UCSD-AML1 (cell line): ENCODE results near the gene TRIM44.

ENCODE experiments used
- DNase-seq: peaks from one replicate; lab custom pipeline; 2025; ENCODE audit not compliant: unreplicated experiment; lab: John Stamatoyannopoulos, UW

The TRIM44 gene, protein sequence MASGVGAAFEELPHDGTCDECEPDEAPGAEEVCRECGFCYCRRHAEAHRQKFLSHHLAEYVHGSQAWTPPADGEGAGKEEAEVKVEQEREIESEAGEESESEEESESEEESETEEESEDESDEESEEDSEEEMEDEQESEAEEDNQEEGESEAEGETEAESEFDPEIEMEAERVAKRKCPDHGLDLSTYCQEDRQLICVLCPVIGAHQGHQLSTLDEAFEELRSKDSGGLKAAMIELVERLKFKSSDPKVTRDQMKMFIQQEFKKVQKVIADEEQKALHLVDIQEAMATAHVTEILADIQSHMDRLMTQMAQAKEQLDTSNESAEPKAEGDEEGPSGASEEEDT

DNA sequence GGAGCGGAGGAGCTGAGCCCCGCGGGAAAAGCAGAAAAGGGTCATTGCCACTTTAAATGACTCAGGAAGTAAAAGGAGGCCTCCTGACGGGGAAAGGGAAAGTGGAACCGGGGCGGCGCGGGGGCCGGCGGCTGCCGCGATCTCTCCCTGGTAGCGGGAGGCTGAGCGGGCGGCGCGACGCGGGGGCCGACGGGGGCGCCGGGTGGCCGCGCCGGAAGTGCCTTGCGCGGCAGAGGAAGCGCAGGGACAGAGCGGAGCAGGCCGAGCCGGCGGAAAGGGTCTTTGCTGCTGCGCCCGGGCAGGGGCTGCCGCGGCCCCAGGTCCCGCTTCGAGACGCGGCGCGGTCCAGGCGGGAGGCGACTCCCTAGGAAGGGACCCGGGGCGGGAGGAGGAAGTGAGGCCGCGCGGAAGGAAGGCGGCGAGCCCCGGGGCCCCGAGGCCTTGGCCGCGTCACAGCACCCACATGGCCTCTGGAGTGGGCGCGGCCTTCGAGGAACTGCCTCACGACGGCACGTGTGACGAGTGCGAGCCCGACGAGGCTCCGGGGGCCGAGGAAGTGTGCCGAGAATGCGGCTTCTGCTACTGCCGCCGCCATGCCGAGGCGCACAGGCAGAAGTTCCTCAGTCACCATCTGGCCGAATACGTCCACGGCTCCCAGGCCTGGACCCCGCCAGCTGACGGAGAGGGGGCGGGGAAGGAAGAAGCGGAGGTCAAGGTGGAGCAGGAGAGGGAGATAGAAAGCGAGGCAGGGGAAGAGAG is at the start of gene TRIM44:
Gene TRIM44, plus strand, starts transcription at position 127 of the 759 bp plus-strand sequence. Its CDS starts 337 bp downstream, at position 464.
- peak; percentile 81 for DNase-seq

DNA sequence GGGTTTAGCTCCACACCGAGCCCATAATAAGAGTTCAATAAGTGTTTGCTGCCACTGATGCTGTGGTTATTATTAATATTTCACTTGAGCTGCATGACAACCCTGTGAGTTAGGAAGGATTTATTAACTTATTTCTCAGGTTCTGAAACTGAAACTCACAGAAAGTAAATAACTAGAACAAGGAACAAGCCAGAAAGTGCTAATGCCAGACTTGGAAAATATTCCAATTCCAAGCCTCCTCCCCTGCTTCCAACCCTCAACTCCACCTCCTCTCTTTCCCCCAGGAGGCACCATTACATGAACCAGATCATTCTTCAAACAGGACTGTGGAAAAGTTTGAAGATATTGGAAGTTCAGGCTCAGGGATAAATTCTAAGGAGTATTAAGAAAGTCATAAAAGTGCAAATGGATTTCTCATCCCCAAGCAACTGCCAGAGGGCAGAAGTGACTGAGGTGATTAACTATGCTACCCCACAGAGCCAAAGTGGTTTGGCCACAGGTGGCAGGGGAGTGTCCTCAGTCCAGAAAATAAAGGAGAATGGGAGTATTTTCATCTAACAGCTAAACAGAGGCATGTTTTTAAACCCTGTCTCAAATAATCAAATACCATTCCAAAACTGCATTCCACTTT is 47.5 kb upstream of the TRIM44 start:
- DNase-seq, result no peak

DNA sequence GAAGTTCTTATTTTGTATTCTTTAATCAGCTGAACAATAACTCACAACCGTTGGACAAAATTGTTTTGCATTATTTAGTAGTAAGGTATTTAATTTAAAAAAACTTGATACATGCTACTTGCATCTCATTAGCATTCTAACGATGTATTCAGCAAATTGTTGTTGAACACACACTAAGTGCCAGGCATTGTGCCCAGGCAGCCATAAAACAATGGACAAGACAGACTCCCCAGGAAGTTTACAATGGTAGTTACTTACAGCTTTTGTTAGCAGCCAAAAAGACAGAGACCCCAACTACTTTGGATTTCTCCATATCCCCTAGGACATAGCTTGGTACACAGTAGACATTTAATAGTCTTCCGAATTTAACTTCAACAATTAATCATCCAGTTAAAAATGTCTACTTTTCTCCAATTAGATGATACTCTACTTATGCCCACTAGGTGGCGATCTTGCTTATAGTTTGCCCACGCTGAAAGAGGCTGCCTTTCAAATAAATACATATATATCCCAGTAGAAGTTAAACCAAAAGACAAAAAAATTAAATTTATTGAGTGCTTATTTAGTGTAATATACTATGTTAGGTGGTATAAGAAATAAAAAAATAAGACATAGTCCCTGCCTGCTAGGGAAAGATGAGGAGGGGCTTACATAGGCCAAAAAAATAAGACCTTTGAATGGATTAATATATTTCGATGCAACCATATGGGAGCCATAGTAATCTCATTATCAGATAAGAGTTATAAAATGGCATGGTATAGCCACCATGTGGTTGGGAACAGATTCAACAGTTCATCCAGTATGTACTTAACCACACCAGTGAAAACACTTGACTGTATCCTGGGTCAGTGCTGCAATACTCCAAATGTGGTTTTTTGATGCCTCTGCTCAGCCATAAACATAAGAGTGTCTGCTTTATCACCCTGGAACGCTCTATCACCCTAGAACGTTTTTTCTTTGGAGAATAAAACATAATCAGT is 46.4 kb upstream of the TRIM44 start:
- DNase-seq, result no peak

DNA sequence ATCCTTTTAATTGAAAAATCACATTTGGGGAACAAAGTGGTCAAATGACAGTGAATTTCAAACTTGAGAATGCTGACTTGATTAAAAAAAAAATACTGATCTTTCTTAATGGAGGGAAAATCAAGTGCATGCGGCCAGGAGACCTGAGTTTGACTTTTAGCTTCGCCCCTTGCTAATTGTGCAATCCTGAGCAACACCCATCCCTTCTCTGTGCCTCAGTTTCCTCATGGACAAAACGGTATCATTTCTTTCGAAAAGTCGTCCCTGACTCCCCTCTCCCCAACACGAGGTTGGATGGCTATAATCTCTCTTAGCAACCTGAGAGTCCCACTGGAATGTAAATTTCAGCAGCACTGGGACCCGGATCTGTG is 45.3 kb upstream of the TRIM44 start:
- DNase-seq, result no peak

DNA sequence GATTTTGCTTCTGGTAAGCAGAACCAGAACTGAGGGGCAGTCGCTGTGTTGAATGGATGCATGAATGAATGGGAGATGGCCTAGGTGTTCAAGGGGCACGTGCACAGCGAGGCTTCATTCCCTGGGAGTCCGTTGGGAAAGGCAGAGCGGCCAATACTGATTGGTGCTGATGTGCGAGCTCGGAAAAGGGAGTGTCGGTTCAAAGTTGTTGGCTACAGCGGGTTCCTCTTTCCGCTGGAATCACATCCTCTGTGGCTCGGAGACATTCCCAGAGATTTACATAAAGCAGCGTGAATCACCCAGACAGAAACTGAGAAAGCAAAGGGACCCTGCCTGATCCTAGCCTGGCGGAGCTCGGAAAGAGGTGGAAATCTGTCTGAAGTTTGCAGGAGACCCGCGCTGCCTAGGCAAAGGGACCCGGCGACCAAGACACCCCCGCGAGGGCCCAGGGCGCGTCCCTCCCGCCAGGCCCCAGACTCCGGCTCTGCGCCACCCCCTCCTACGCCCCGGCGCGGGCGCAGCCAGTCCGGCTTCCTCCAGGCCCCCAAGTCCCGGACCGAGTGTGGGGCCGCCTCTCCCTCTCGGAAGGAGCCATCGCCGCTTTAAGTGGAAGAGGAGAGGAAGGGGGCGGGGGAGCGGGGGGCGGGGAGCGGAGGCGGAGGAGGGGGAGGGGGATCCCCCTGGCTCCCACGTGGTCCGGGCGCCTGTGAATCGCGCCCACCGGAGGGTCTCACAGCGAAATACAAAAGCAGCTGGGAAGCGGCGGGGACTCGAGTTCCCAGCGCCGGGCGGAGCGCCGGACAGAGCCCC is 44.7 kb upstream of the TRIM44 start, which contains the start of gene FJX1:
Gene FJX1, plus strand, starts transcription at position 774 of the 810 bp plus-strand sequence. CDS start 177 bp downstream, outside the sequence.
- peak; percentile 38 for DNase-seq

DNA sequence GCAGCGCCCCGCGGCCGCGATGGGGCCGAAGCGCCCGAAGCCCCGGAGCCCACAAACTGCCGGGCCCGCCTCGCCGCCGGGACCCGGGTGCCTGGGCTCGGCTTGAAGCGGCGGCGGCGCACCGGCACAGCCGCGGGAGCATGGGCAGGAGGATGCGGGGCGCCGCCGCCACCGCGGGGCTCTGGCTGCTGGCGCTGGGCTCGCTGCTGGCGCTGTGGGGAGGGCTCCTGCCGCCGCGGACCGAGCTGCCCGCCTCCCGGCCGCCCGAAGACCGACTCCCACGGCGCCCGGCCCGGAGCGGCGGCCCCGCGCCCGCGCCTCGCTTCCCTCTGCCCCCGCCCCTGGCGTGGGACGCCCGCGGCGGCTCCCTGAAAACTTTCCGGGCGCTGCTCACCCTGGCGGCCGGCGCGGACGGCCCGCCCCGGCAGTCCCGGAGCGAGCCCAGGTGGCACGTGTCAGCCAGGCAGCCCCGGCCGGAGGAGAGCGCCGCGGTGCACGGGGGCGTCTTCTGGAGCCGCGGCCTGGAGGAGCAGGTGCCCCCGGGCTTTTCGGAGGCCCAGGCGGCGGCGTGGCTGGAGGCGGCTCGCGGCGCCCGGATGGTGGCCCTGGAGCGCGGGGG is 44.0 kb upstream of the TRIM44 start:
- DNase-seq, result peak; percentile 16

DNA sequence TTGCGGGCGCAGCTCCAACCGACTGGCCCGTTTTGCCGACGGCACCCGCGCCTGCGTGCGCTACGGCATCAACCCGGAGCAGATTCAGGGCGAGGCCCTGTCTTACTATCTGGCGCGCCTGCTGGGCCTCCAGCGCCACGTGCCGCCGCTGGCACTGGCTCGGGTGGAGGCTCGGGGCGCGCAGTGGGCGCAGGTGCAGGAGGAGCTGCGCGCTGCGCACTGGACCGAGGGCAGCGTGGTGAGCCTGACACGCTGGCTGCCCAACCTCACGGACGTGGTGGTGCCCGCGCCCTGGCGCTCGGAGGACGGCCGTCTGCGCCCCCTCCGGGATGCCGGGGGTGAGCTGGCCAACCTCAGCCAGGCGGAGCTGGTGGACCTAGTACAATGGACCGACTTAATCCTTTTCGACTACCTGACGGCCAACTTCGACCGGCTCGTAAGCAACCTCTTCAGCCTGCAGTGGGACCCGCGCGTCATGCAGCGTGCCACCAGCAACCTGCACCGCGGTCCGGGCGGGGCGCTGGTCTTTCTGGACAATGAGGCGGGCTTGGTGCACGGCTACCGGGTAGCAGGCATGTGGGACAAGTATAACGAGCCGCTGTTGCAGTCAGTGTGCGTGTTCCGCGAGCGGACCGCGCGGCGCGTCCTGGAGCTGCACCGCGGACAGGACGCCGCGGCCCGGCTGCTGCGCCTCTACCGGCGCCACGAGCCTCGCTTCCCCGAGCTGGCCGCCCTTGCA is 43.3 kb upstream of the TRIM44 start:
- DNase-seq, result no peak

DNA sequence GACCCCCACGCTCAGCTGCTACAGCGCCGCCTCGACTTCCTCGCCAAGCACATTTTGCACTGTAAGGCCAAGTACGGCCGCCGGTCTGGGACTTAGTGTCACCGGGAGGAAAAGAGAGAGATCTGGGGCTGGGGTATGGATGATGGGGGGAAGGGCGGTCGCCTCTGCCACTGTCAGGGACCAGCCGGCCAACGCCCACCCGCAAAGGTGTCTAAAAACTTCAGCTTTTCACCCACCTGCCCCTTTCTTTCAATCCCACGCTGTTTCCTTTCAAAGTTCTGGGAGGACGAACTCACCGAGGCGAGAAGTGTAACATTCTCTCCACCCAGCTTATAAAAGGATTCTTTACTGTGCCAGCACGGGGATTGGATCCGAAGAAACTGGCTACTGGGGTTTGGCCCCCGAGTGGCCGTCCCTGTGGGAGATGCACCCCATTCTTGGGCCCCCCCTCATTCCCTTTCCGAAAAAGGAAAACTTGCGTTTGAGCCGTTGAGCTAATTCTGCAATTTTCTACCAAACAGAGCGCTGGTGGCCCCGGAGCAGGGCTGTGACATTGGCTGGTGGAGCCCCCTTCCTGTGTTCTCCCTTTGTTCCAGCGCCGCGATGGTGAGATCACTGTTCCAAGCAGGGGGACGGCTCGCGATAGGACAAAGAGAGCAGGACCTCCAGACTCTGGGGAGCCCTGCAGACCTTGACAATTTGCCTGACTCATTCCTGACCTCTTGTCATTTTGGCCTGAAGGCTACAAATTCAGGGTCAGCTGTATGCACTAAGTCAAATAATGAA is 42.5 kb upstream of the TRIM44 start:
- no peak for DNase-seq

DNA sequence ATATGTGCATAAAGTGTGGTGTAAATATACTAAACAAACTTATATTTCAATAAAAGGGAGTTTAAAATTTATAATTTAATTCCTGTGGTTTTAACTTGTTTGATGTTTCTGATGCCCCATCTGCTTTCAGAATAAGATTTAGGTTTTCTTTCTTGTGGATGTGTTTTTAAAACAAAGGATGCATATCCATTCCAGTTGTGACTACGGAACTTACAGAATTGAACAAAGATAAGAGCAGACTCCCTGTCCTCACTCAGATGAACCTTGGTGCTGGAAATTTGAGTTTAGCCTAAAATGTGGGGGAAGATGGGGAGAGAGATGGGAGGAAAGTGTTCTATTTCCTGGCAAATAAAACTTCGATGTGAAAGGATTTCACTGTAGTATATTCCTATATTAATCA is 41.8 kb upstream of the TRIM44 start:
- DNase-seq, result no peak

DNA sequence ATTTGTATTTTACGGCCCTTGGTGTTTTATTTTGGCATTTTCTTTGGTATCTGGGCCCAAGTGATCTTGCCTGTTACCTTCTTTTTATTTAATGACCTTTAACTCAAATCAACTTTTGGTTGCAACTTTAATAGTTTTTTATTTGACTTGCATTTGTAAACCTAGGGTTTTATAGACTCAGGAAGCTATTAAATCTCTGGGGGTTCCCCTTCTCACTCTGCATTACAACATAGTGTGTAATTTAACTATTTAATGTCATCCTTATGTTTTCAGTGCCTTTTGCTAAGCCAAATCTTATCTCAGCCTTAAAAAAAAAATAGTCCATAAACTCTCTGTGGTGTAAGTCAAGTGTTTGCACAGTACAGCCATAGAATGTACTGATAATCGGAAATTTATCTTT is 41.0 kb upstream of the TRIM44 start:
- no peak for DNase-seq

DNA sequence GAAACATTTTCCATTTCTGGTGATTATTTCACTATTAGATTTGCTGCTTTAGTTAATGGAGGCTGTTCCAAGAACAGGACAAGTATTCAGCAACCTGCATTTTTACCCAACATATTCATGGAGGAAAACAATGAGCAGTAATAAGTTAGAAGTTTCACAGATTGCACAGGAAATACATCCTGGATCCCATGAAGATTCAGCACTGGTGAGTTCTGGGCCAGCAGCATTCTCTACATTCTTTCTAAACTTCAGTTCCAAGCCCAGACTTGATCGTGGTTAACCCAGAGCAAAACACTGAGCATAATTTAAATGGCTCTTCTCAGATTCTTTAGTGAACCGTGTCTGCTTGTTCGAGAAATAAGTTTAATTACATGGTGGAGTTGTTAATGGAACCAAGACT is 40.5 kb upstream of the TRIM44 start:
- DNase-seq, result no peak

DNA sequence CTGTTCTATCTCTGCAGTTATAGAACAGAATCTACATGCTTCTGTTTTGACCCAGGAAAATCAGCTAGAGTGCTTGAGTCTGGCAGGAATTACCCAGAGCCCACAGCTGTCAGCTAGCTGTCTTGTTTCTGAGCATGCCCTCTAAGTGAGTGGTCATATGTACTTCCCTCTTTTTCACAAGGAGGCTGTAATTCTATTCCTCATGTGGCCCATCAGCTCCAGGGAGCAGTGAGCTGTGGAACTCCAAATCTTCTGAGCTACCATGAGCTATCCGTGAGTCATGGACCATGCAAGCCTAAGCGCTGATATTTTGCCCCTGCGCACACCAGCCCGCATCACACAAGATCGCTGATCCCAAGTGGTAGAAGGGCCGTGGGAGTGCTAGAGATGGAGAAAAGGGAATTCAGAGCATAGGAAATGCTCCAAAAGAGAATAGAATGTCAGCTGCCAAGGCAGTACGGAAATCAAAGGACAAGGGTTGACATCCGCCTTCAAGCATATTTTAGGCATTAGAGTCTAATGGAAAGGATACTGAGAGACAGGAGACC is 38.9 kb upstream of the TRIM44 start:
- DNase-seq, result no peak

DNA sequence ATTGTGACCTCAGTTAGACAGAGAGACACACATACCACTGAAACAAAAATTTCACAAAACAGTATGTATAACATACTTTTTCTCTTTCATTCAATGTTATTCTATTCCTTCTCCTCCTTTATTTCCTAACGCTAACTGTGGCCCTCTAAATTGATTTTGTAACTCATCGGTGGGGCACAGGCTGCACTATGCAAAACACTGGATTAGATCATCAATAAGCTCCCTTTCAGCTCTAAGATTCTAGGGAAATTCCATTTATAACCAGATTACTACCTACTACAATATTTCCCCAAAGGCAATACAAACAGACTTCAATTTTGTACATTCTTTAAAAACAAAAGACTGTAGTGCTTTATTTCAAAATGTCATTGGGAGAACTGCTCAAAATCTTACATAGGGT is 38.3 kb upstream of the TRIM44 start:
- DNase-seq, result no peak

DNA sequence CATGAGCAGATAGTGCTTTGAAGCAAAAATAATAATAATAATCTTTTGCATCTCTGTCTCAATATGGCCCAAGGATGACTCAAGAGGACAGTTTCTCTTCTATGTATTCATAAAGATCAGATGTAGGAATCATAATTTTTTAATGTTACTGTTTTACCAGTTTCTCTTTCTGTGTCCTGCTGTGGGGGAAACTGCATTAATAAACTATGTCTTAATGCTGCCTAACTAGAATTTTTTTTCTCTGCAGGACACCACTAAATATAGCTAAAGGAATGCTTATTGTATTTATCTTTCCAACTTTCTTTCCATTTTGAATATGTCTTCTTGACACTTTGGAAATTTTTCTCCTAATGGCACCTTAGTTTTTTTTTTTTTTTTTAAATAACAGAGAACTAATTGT is 37.8 kb upstream of the TRIM44 start:
- DNase-seq, result no peak

DNA sequence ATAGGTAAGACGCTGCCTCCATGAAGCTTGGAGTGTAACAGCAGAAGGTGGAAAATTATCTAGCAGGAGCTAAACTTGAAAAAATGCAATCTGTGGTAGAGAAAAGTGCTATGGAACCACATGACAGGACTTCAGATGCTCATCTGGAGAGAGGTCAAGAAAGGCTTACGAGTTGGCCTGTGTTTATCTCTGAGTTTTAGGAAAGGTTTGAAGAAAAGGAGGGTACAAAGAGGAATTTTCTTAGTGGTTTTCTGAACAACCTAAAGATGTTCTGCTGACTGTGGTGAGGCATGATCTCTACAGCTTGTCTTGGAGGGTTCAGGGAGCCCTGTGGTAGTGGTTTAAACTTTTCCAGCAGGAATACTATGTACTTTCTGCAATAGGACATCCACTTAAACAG is 36.1 kb upstream of the TRIM44 start:
- DNase-seq, result no peak

DNA sequence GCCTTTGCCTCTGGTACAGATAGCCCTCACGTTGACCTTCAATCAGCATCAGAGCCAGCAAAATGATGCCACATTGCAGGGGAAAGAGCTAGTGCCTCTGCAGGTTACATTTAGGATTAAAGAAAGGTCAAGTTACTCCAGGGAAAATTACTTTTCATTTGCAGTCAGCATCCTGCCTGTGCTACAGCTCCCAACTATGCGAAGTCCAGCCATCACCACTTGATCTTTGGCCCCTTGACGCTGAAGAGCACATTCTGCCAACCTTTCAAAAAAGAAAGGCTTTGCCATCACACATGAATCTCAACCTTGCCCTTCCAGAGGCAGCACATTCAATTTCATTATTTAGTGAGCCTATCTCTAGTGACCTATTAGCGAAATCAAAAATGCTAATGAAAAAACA is 33.1 kb upstream of the TRIM44 start:
- no peak for DNase-seq

DNA sequence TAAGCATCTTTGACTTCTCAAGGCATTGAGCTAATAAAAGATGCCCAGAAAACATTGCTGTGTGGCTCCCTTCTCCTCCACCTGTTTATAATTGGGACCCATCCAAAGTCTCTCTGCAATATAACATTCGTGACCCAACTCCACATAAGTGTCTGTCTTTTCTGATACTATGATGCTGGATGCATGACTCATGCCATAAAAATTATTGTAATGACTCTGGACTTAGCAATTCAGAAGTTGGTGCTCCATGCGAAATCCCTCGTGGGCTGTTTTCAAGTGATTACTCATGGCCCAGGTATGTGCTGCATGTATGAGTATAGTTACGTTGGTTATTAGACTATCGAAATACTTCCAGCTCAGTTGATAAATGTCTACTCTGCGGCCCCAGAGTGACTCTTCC is 32.7 kb upstream of the TRIM44 start:
- no peak for DNase-seq

DNA sequence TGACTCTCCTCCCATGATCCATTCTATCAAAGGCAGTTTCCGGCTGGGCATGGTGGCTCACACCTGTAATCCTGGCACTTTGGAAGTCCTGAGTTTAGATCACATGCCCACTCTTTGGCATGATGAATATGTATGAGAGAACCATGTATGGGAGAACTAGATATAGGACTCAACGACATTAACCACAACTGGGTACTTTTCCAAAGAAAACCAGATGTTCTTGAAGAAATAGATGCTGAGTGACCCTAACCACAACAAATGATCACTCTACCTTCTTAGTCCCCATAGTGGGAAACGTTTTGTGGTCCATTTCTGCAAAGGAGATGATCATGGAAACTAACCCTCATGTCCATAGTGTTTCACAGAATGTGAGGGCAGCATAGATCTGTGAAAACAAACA is 30.7 kb upstream of the TRIM44 start:
- DNase-seq, result no peak
